ENCODE measurements around the gene PTPRE. TPM values are rescaled to one million over a fixed set of nuclear protein-coding genes. Genes with fewer than 3 reads are reported as not detected.

PTPRE gene
- total RNA-seq, 1 experiment from 2014 or later, result 0.70 TPM

DNA sequence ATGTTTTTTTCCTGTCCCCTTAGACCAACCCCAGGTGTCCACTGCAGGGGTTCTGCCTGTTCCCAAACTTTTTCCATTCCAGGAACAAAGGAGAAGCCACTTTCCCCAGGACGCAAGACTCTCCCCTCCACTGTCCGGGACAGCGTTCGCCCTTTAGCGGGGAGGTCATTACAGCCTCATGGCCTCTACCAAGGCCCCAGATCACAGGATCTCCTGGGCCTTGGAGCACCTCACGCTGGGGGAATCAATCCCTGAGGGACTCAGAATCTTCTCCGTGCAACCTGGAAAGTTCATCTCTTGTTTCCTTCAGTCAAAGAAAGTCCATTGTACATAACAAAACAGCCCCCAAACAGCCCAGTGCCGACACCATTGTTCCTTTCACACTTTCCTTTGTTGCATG lies 178.1 kb downstream of the PTPRE start:
- no peaks in the 10 kb centered on the region for H3K36me3 Mint-ChIP-seq (ENCODE audit: insufficient read depth in 1 of 3, low read depth in 3 of 3)
- H3K14ac ChIP-seq (ENCODE audit: insufficient read depth, low read length), result no peak overlapping the region
- no peaks in the 10 kb centered on the region for H3K9me3 Mint-ChIP-seq
- H2AFZ ChIP-seq (ENCODE audit: low read length), result no peak overlapping the region
- no peak overlapping the region for H2BK12ac ChIP-seq (ENCODE audit: insufficient read length, low read depth, low read length)
- H3K27me3 ChIP-seq (ENCODE audit: insufficient read depth, low read length), result no peaks in the 10 kb centered on the region
- no peaks in the 10 kb centered on the region for H4K20me1 ChIP-seq (ENCODE audit: control insufficient read depth, insufficient read depth, insufficient read length)
- H4K91ac ChIP-seq (ENCODE audit: insufficient read length, low read depth, low read length), result no peak overlapping the region
- H2BK15ac ChIP-seq (ENCODE audit: low read depth, low read length), result no peak overlapping the region
- H3K79me2 ChIP-seq (ENCODE audit: insufficient read depth, low read length), result no peaks in the 10 kb centered on the region
- TF ChIP-seq, protein P1, sequence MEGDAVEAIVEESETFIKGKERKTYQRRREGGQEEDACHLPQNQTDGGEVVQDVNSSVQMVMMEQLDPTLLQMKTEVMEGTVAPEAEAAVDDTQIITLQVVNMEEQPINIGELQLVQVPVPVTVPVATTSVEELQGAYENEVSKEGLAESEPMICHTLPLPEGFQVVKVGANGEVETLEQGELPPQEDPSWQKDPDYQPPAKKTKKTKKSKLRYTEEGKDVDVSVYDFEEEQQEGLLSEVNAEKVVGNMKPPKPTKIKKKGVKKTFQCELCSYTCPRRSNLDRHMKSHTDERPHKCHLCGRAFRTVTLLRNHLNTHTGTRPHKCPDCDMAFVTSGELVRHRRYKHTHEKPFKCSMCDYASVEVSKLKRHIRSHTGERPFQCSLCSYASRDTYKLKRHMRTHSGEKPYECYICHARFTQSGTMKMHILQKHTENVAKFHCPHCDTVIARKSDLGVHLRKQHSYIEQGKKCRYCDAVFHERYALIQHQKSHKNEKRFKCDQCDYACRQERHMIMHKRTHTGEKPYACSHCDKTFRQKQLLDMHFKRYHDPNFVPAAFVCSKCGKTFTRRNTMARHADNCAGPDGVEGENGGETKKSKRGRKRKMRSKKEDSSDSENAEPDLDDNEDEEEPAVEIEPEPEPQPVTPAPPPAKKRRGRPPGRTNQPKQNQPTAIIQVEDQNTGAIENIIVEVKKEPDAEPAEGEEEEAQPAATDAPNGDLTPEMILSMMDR (conservative IDR thresholded peaks at IDR 0.05), result no peak
- H4K8ac ChIP-seq (replicated peaks; ENCODE audit: insufficient read length, low read depth, low read length), result no peak overlapping the region
- H3K27ac ChIP-seq (ENCODE audit: insufficient read length, low read depth, low read length), result no peak overlapping the region
- no peak overlapping the region for H3K18ac ChIP-seq (ENCODE audit: insufficient read length, low read depth, low read length)
- H3K9me3 ChIP-seq (ENCODE audit: control insufficient read depth, low read depth, low read length), result no peaks in the 10 kb centered on the region
- peaks cover 45 to 48% of the 10 kb centered on the region in 2 experiments for H3K4me1 Mint-ChIP-seq
- H3K27me3 Mint-ChIP-seq (ENCODE audit: low read depth), result peaks cover 2% of the 10 kb centered on the region
- H3K4me2 ChIP-seq (ENCODE audit: insufficient read depth, insufficient read length, low read length), result no peak overlapping the region
- no peak overlapping the region for H4K5ac ChIP-seq (ENCODE audit: insufficient read length, low read depth, low read length)
- no peaks in the 10 kb centered on the region for H3K79me1 ChIP-seq (ENCODE audit: insufficient read depth, low read depth, low read length, poor library complexity, severe bottlenecking)
- H3K23me2 ChIP-seq (ENCODE audit: insufficient read length, low read depth, low read length, poor library complexity, severe bottlenecking), result no peaks in the 10 kb centered on the region
- no peak overlapping the region for H3K56ac ChIP-seq (ENCODE audit: insufficient read length, low read depth, low read length)
- no peak overlapping the region for H2BK5ac ChIP-seq (ENCODE audit: insufficient read length, low read length)
- no peak overlapping the region for H2AK5ac ChIP-seq (ENCODE audit: insufficient read length, low read length)
- H3K27ac Mint-ChIP-seq, result peak overlapping the region in 1 of 3 experiments; percentile 49; a peak in 2 of 7 replicates
- H2BK20ac ChIP-seq (ENCODE audit: low read depth, low read length, poor library complexity, severe bottlenecking), result no peak overlapping the region
- peak; percentile 22 for DNase-seq
- no peak overlapping the region for H3K23ac ChIP-seq (ENCODE audit: insufficient read length, low read depth, low read length)
- no peak overlapping the region for H3T11ph ChIP-seq (ENCODE audit: low read length)
- peaks cover 15% of the 10 kb centered on the region for H3K4me1 ChIP-seq (ENCODE audit: insufficient read depth, low read length)
- H3K4me3 Mint-ChIP-seq, result no peak overlapping the region
- no CpG with 5 or more reads among the region's 8 CpGs for WGBS (ENCODE audit: extremely low coverage, insufficient read length, low lambda C conversion rate)
- no peak overlapping the region for H2BK120ac ChIP-seq (ENCODE audit: low read depth, low read length, poor library complexity, severe bottlenecking)
- no peak overlapping the region for H3K4ac ChIP-seq (ENCODE audit: low read depth, low read length)
- no peak overlapping the region for H3K9ac ChIP-seq (ENCODE audit: extremely low read depth, insufficient read length, low read length)

All from H9 (cell line).